Brain microvascular endothelial cell (primary cell): ENCODE results near the gene KBTBD13.

Experiments used
- DNase-seq: peaks from one replicate; pipeline ENCODE4 v3.0.0-alpha.2; 2020
- H3K27ac ChIP-seq: fragments of 250-450 bp; sonication (Bioruptor Pico); 2 replicates; pipeline ENCODE4 v1.5.1; 2020; ENCODE audit warnings: mild to moderate bottlenecking, moderate library complexity
- H3K27me3 ChIP-seq: fragments of 250-450 bp; sonication (Bioruptor Pico); replicated peaks from 2 replicates; pipeline ENCODE4 v1.5.1; 2020; ENCODE audit warnings: mild to moderate bottlenecking
- H3K36me3 ChIP-seq: fragments of 250-450 bp; sonication (Bioruptor Pico); replicated peaks from 2 replicates; pipeline ENCODE4 v1.5.1; 2020; ENCODE audit warnings: mild to moderate bottlenecking
- H3K4me3 ChIP-seq: 2 replicates; pipeline ENCODE4 v1.5.1; 2011; ENCODE audit warnings: low read depth, mild to moderate bottlenecking, control low read depth, low read length, moderate library complexity
- CTCF ChIP-seq: IDR thresholded peaks from 2 replicates; pipeline ENCODE4 v1.5.1; 2011; ENCODE audit warnings: low read depth, mild to moderate bottlenecking, moderate library complexity, low read length, control low read depth, inconsistent platforms; ENCODE audit errors: missing control alignments
- in situ Hi-C: cut with HindIII; loops from 2 replicates; pipeline ENCODE4 v1.10.0; 2017; ENCODE audit warnings: low sequenced_read_pairs, low pct_ligation_motif_present

KBTBD13 gene

GRCh38 chr15:65077291-65077980, 890 bp downstream of the KBTBD13 start:
- in situ Hi-C loops, result no loop called here
- no peak for DNase-seq
- Histone ChIP-seq H3K4me3 (no peak overlapping the region), H3K36me3 (no peaks in the 10 kb centered on the region), H3K27ac (no peak overlapping the region), H3K27me3 (peaks cover 5% of the 10 kb centered on the region)
- TF ChIP-seq CTCF, result no peak

- in situ Hi-C loops, result no loop called here
- Histone ChIP-seq H3K4me3 (no peak overlapping the region), H3K27me3 (peaks cover 5% of the 10 kb centered on the region), H3K36me3 (no peaks in the 10 kb centered on the region), H3K27ac (no peak overlapping the region)
- DNase-seq, result peak; percentile 12
- peak; percentile 77 for TF ChIP-seq CTCF
These were observed 1.4 kb downstream of the KBTBD13 start for GRCh38 chr15:65077981-65078352.

DNA sequence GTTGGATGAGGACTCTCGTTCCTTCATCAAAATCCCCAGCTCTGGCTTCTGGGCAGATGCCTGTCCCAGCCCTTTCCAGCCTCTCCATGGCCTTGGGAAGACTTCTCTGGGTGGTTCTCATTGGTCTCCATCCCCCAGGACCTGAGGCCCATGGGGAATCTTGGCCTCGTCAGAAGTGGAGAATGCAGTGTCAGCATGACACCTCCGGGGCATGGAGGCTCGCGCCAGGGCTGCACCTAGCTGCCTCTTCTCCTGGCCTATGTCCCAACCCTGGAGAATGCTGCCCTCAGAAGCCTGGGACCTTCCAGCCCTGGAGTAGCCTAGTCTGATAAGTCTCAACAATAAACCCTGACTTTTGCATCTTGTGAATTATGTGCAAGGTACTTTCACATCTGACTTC, 3.0 kb downstream of the KBTBD13 start:
- Histone ChIP-seq H3K27ac (no peak overlapping the region), H3K27me3 (peaks cover 5% of the 10 kb centered on the region), H3K4me3 (no peak overlapping the region), H3K36me3 (no peaks in the 10 kb centered on the region)
- DNase-seq, result no peak
- in situ Hi-C loops, result no loop called here
- no peak for TF ChIP-seq CTCF

- H3K4me3 ChIP-seq, result no peak overlapping the region
- TF ChIP-seq CTCF, result no peak
- in situ Hi-C loops, result no loop called here
- H3K27me3 ChIP-seq, result peaks cover 5% of the 10 kb centered on the region
- no peaks in the 10 kb centered on the region for H3K36me3 ChIP-seq
- no peak overlapping the region for H3K27ac ChIP-seq
- no peak for DNase-seq
These were observed 4.7 kb downstream of the KBTBD13 start for GRCh38 chr15:65081270-65081669.

DNA sequence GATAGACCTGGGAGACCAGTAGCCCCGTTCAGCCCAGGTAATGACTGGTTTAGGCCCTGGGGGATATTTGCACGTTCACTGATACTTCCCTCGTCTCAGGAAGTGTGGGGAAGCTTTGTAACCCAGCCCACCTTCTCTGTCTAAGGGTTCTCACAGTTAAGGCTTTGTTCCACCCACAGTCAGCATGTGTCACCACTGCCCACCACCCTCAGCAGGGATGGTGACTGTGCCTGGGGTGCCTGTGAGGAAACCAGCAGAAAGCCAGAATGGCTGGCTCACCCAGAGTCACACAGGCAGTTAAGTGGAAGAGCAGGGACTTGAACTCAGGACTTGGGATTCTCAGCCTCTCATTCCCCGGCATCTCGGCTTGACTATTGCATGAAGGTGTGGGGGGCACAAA, 5.2 kb downstream of the KBTBD13 start:
- DNase-seq, result no peak
- H3K4me3 ChIP-seq, result no peak overlapping the region
- H3K27me3 ChIP-seq, result peaks cover 5% of the 10 kb centered on the region
- no peak for TF ChIP-seq CTCF
- no peak overlapping the region for H3K27ac ChIP-seq
- in situ Hi-C loops, result no loop called here
- H3K36me3 ChIP-seq, result no peaks in the 10 kb centered on the region
